Measurements from ENCODE around the gene DEAF1.

DEAF1 gene

GRCh38 chr11:643849-644738 lies 50.9 kb downstream of the DEAF1 start:
- no peak for DNase-seq

- no peak for DNase-seq
Observed at GRCh38 chr11:643366-643765, 51.7 kb downstream of the DEAF1 start.

DNA sequence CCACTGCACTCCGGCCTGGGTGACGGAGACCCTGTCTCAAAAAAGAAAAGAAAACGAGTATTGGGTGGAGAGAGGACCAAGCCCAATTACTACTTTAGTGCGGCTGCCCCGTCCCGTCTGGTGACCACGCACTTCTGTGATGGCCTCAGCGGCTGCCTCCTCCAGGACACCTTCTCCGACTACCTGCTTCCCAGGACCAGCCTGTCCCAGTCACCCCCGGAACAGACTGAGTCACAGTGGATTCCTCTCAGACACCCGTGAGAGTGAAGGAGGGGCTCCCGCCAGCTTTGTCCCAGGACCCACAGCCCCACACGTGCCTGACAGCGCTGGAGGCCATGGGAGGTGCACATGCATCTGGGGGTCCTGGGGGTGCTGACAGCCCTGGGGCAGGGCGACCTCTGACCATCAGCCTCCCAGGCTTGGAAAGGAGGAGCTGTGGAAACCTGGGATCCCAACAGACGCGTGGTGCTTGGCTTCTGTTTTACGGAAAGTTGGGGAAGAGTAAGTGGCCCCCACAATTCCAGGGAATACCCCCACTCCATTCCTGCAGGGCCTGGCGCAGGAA lies 53.1 kb downstream of the DEAF1 start:
- no peak for DNase-seq

DNA sequence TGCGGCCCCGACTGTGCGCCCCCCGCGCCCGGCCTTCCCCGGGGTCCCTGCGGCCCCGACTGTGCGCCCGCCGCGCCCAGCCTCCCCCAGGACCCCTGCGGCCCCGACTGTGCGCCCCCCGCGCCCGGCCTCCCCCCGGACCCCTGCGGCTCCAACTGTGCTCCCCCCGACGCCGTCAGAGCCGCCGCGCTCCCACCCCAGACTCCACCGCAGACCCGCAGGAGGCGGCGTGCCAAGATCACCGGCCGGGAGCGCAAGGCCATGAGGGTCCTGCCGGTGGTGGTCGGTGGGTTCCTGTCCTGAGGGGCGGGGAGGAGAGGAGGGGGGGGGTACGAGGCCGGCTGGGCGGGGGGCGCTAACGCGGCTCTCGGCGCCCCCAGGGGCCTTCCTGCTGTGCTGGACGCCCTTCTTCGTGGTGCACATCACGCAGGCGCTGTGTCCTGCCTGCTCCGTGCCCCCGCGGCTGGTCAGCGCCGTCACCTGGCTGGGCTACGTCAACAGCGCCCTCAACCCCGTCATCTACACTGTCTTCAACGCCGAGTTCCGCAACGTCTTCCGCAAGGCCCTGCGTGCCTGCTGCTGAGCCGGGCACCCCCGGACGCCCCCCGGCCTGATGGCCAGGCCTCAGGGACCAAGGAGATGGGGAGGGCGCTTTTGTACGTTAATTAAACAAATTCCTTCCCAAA lies 54.9 kb downstream of the DEAF1 start:
- DNase-seq, result no peak

DNA sequence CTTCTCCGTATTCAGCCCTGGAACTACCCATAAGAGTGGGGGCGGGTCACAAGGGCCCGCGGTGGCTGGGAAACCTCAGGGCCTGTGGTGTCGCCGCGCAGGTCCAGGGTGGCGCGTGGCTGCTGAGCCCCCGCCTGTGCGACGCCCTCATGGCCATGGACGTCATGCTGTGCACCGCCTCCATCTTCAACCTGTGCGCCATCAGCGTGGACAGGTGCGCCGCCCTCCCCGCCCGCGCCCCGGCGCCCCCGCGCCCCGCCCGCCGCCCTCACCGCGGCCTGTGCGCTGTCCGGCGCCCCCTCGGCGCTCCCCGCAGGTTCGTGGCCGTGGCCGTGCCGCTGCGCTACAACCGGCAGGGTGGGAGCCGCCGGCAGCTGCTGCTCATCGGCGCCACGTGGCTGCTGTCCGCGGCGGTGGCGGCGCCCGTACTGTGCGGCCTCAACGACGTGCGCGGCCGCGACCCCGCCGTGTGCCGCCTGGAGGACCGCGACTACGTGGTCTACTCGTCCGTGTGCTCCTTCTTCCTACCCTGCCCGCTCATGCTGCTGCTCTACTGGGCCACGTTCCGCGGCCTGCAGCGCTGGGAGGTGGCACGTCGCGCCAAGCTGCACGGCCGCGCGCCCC lies 55.6 kb downstream of the DEAF1 start:
- no peak for DNase-seq

DNA sequence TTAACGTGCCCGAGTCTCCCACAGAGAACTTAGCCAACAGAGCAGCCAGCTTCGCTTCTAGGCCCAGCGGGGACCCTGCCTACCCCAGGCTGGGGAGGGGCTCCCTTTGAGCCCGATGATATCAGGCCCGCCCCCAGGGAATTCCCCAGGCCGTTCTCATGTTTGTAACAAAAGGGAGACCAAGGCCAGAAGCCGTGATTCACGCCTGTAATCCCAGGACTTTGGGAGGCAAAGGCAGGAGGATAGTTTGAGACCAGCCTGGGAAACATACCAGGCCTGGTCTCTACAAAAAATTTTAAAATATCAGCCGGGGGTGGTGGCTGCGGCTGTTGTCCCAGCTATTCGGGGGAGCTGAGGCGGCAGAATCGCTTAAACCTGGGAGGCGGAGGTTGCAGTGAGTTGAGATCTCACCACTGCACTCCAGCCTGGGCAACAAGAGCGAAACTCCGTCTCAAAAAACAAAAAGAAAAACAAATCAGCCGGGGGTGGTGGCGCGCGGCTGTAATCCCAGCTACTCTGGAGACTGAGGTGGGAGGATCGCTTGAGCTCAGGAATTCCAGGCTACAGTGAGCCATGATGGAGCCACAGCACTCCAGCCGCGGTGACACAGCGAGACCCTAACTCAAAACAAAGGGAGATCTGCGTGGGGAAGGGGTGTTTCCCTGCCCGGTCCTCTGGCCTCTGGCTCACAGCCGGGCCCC lies 56.2 kb downstream of the DEAF1 start:
- no peak for DNase-seq

GRCh38 chr11:637593-638521 lies 57.2 kb downstream of the DEAF1 start:
- DNase-seq, result no peak

DNA sequence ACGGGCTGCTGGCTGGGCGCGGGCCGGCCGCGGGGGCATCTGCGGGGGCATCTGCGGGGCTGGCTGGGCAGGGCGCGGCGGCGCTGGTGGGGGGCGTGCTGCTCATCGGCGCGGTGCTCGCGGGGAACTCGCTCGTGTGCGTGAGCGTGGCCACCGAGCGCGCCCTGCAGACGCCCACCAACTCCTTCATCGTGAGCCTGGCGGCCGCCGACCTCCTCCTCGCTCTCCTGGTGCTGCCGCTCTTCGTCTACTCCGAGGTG lies 57.8 kb downstream of the DEAF1 start:
- no peak for DNase-seq

DNA sequence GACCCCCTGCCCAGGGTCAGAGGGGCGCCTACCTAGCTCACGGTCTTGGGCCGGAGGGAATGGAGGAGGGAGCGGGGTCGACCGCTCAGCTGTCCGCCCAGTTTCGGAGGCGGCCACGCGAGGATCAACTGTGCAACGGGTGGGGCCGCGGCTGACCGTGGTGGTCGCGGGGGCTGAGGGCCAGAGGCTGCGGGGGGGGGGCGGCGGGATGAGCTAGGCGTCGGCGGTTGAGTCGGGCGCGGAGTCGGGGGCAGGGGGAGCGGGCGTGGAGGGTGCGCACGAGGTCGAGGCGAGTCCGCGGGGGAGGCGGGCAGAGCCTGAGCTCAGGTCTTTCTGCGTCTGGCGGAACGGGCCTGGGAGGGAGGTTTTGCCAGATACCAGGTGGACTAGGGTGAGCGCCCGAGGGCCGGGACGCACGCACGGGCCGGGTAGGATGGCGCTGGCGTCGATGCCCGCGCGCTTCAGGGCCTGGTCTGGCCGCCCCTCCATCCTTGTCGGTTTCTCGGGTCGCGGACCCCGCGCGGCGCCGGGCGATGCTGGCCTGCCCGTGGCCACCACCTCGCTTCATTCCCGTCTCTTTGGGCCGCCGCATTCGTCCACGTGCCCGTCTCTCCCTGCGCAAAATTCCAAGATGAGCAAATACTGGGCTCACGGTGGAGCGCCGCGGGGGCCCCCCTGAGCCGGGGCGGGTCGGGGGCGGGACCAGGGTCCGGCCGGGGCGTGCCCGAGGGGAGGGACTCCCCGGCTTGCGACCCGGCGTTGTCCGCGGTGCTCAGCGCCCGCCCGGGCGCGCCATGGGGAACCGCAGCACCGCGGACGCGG lies 58.3 kb downstream of the DEAF1 start, which contains the start of gene DRD4:
TSS of gene DRD4 (plus strand) at position 759 of the 822 bp plus-strand sequence. CDS start at position 795, 36 bp downstream.
- DNase-seq, result no peak

GRCh38 chr11:635945-636510 lies 59.0 kb downstream of the DEAF1 start:
- no peak for DNase-seq

DNA sequence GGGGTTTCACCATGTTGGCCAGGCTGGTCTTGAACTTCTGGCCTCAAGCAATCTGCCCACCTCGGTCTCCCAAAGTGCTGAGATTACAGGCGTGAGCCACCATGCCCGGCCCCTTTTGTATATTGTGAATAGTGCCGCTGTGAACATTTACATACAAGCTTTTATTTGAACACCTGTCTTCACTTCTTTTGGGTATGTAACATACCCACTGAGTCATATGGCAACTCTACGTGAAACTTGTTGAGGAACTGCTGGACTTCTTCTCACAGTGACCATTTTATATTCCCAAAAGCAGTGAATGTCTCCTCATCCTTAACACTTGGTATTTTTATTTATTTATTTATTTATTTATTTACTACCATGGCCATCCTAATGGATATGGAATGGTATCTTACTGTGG lies 64.2 kb downstream of the DEAF1 start:
- DNase-seq, result no peak

DNA sequence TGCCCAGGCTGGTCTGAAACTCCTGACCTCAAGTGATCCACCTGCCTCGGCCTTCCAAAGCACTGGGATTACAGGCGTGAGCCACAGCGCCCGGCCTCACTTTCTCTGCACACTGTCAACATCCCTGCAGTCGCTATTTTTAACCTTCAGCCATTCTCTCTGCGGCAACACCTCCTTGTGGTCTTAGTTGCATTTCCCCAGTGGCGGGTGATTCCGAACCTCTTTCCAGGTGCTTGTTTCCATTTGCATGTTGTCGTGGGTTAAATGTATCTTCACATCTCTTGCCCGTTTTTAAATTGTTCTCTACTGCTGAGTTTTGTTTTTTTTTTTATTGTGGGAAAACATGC lies 65.8 kb downstream of the DEAF1 start:
- DNase-seq, result no peak

- no peak for DNase-seq
Observed at GRCh38 chr11:628056-628455, 67.0 kb downstream of the DEAF1 start.

DNA sequence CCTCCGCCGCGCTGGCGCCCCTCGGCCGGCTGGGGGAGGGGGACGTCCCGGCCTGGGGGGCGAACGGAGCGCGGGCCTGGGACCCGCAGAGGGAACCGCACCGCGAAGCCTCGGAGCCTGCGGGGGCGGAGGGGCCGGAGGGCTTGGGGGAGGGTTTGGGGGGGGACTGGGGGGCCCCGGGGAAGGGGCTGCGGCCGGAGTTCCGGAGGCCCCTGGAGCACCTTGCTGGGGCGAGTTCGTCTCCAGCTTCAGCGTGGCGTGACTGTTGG lies 67.8 kb downstream of the DEAF1 start:
- no peak for DNase-seq

DNA sequence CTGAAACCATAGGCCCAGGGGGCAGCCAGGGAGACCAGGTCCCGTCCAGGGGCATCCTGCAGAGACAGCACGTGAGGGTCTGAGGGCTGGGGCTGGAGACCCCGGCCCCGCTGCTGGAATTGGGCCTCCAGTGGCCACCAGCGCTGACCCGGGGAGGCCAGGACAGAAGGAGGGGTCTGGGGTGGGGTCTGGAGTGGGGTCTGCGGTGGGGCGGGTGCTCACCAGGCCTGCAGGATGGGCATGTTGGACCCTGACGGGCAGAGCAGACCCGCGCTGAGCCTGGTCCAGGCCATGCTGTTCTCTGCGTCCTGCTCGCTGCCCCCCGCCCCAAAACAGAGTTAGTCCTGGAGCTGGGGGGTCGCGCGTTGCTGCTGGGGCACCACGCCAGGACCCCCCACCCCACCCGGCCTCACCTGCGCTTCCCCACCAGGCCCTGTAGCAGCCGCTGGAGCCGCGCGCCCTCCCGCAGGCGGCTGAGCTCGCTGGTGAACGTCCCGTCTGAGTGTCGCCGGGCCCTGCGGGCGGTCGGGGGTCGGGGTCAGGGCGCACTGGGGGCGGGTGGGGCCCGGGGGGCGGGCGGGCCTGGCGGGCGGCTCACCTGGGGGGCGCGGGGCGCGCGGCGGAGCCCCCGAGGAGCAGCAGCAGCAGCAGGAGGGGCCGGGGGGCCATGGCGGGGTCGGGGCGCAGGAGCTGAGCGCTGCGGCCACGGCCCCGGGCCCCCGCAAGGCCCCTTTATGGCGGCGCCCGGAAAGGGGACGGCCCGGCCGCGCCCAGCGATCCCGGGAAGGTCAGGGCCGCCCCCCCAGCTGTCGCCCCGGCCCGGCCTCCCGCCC lies 68.3 kb downstream of the DEAF1 start, which contains the start of gene SCT:
TSS of gene SCT (minus strand) at position 707 of the 833 bp plus-strand sequence. CDS start at position 669, 38 bp downstream.
- no peak for DNase-seq

DNA sequence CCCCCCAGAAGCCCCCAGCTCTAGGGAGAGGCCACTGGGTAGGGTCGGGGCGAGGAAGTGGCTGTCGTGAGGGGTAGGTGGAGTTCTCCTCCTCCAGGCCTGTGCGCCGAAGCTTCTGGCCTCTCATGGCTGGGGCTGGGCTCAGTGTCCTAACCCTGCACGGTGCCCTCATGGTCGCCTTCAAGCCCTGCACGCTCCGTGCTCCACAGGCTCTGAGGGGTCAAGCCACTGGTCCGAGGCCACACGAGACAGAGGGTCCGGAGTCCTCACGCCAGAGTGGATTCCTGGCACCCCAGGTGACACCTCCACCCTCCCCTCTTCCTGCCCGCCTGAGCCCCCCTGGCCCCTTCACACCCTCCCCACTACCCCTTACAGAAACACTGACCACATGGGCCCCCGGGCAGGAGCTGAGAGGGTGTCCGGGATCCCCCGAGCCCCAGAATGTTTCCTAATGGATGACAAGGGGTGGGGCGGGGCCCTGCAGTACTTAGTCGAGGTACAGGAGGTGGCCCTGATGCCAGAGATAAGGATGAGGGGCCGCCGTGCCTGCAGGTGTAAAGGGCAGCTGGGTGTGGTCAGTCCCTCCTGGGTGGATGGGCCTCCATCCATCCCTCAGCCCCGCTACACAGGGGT lies 69.3 kb downstream of the DEAF1 start:
- no peak for DNase-seq

DNA sequence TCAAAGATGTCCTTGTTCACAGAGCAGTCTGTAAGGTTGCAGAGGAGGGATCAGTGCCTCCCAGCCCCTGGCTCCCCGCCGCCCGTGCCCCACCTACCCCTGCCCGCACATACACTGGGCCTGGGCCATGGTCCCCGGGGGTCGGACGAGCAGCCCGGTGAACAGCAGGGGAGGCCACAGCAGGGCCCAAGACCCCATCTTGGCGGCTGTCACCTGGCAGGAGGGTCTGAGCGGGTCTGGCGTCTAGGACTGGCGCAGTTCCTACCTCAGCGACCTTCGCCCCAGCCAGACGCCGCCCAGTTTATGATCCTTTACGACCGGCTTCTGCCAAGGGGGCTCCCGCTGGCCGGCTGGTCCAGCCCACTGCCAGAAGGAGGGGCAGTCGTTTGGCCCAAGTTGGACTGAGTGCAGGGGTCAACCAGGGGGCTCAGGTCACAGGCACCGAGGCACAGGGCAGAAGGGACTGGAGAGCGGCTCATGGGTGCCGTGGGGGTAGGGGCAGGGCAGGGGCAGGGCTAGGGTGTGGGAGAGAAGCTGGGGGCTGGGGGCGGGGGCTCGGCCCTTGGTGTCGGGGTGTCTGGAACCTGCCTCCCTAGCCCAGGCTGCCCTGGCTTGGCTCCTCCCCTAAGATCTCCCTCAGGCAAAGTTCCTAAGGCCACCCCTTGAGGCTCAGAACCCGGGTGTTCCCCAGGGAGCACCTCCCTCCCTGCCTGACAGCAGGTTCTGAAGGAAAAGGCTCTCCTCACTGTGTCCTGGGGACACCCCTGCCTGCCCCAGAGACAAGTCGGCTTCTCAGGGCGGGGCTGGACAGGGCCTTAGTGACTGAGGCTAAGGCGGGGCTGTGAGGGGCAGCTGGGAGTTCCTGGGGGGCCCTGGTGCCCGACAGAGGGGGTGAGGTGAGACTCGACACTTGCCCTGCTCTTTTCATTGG lies 70.1 kb downstream of the DEAF1 start, which contains the start of gene CDHR5:
TSS of gene CDHR5 (minus strand) at position 251 of the 931 bp plus-strand sequence. CDS start at position 198, 53 bp downstream.
- DNase-seq, result no peak

Measured in GOT3 (cell line).